Activated CD8-positive, alpha-beta memory T cell treated with anti-CD3 and anti-CD28 coated beads for 36 hours (primary cell): ENCODE results near the gene GHR. TPM values are rescaled to one million over a fixed set of nuclear protein-coding genes. Genes with fewer than 3 reads are reported as not detected.

Experiments
- CTCF ChIA-PET: fragments of 350-600 bp; sonication (Branson Sonifier 250); formaldehyde crosslinking; loops from one replicate; lab custom pipeline; 2021; ENCODE audit warnings: antibody characterized with exemption; lab: Charles Lee
- POLR2A ChIA-PET: fragments of 350-600 bp; sonication (Branson Sonifier 250); formaldehyde crosslinking; loops from one replicate; lab custom pipeline; 2021; ENCODE audit warnings: antibody characterized with exemption; lab: Charles Lee
- total RNA-seq, 2 experiments: library from RNA; stranded (reverse); gene quantifications; one replicate each; pipeline ENCODE4 v1.2.3, GENCODE V29; 2021

Gene GHR
- total RNA-seq, 2 experiments from 2014 or later, result not detected

GRCh38 chr5:42506662-42507061 is 83.4 kb downstream of the GHR start:
- POLR2A ChIA-PET, result no interaction called here

GRCh38 chr5:42507451-42508097 is 84.3 kb downstream of the GHR start:
- ChIA-PET CTCF (no interaction called here), POLR2A (no interaction called here)

More at GRCh38 chr5:42506662-42507061, 83.4 kb downstream of the GHR start:
- CTCF ChIA-PET, result no interaction called here

GRCh38 chr5:42513246-42513645 is 90.0 kb downstream of the GHR start:
- CTCF ChIA-PET, result no interaction called here
- POLR2A ChIA-PET, result no interaction called here

GRCh38 chr5:42514754-42515153 is 91.5 kb downstream of the GHR start:
- POLR2A ChIA-PET, result no interaction called here
- CTCF ChIA-PET, result no interaction called here

GRCh38 chr5:42515504-42515903 is 92.3 kb downstream of the GHR start:
- CTCF ChIA-PET, result no interaction called here
- POLR2A ChIA-PET, result interaction anchor here (0.7 kb wide), 1 partner anchor 11 kb away, joined by 3 read pairs; no protein-coding TSS in a partner anchor

- POLR2A ChIA-PET, result no interaction called here
- CTCF ChIA-PET, result no interaction called here
These were observed 93.2 kb downstream of the GHR start for GRCh38 chr5:42516282-42517042.

- ChIA-PET POLR2A (no interaction called here), CTCF (no interaction called here)
These were observed 93.9 kb downstream of the GHR start for GRCh38 chr5:42517164-42517563.

GRCh38 chr5:42518595-42519221 is 95.5 kb downstream of the GHR start:
- CTCF ChIA-PET, result no interaction called here

GRCh38 chr5:42520203-42520602 is 97.0 kb downstream of the GHR start:
- ChIA-PET POLR2A (no interaction called here), CTCF (no interaction called here)

More at GRCh38 chr5:42518595-42519221, 95.5 kb downstream of the GHR start:
- POLR2A ChIA-PET, result no interaction called here

- ChIA-PET POLR2A (no interaction called here), CTCF (no interaction called here)
These were observed 97.7 kb downstream of the GHR start for GRCh38 chr5:42520957-42521356.

GRCh38 chr5:42521406-42521805 is 98.2 kb downstream of the GHR start:
- ChIA-PET POLR2A (no interaction called here), CTCF (no interaction called here)

GRCh38 chr5:42522783-42523182 is 99.5 kb downstream of the GHR start:
- ChIA-PET POLR2A (no interaction called here), CTCF (no interaction called here)

GRCh38 chr5:42526179-42526578 is 102.9 kb downstream of the GHR start:
- CTCF ChIA-PET, result interaction anchor here (0.6 kb wide), 1 partner anchor 343 kb away, joined by 3 read pairs; no protein-coding TSS in a partner anchor
- POLR2A ChIA-PET, result no interaction called here

GRCh38 chr5:42531611-42532010 is 108.4 kb downstream of the GHR start:
- ChIA-PET CTCF (no interaction called here), POLR2A (no interaction called here)

- ChIA-PET POLR2A (no interaction called here), CTCF (no interaction called here)
These were observed 118.9 kb downstream of the GHR start for GRCh38 chr5:42542106-42542505.

GRCh38 chr5:42543774-42544173 is 120.5 kb downstream of the GHR start:
- POLR2A ChIA-PET, result no interaction called here
- CTCF ChIA-PET, result interaction anchor here (1.6 kb wide), 1 partner anchor 12 kb away, joined by 3 read pairs; no protein-coding TSS in a partner anchor

GRCh38 chr5:42545038-42545437 is 121.8 kb downstream of the GHR start:
- CTCF ChIA-PET, result no interaction called here
- POLR2A ChIA-PET, result no interaction called here

- CTCF ChIA-PET, result no interaction called here
- POLR2A ChIA-PET, result no interaction called here
These were observed 123.9 kb downstream of the GHR start for GRCh38 chr5:42547141-42547540.

- ChIA-PET POLR2A (no interaction called here), CTCF (no interaction called here)
These were observed 124.7 kb downstream of the GHR start for GRCh38 chr5:42547894-42548293.

- POLR2A ChIA-PET, result no interaction called here
- CTCF ChIA-PET, result no interaction called here
These were observed 129.4 kb downstream of the GHR start for GRCh38 chr5:42552597-42552996.
